Thoracic aorta (tissue), 2 donors: Measurements from ENCODE around the gene FAM3D. TPM values are rescaled to one million over a fixed set of nuclear protein-coding genes. Genes with fewer than 3 reads are reported as not detected.

Experiments used
- ATAC-seq: fragments of 150-250 bp; one replicate; pipeline ENCODE4 v1.8.0; 2017; ENCODE audit warnings: low read depth; ENCODE audit not compliant: insufficient number of reproducible peaks, low FRiP score
- DNase-seq: peaks from one replicate; pipeline ENCODE4 v3.0.0-alpha.2; 2020; ENCODE audit warnings: low spot score
- H3K27ac ChIP-seq, 2 donors: fragments of 200-600 bp; sonication (generic); 1 replicate in 1 of 2; 2 replicates in 1 of 2; pipeline ENCODE4 v1.5.1; 2016; ENCODE audit warnings: mild to moderate bottlenecking in 2 of 2, moderate library complexity in 2 of 2
- H3K27me3 ChIP-seq: fragments of 200-600 bp; sonication (generic); replicated peaks from 2 replicates; pipeline ENCODE4 v1.6.0; 2016; ENCODE audit warnings: mild to moderate bottlenecking; ENCODE audit not compliant: insufficient read depth
- H3K36me3 ChIP-seq: fragments of 200-600 bp; sonication (generic); one replicate; pipeline ENCODE4 v1.5.1; 2016
- H3K4me1 ChIP-seq, 2 donors: fragments of 200-600 bp; sonication (generic); 1 replicate in 1 of 2; 2 replicates in 1 of 2; pipeline versions ENCODE4 v1.5.1 to v1.6.0; 2016; ENCODE audit warnings: low read depth in 2 of 2, mild to moderate bottlenecking in 1 of 2; ENCODE audit not compliant: control insufficient read depth in 1 of 2
- H3K4me3 ChIP-seq: fragments of 200-600 bp; sonication (generic); 2 replicates; pipeline ENCODE4 v1.5.1; 2016; ENCODE audit warnings: mild to moderate bottlenecking
- H3K9me3 ChIP-seq: fragments of 200-600 bp; sonication (generic); 2 replicates; pipeline ENCODE4 v1.5.1; 2016
- CTCF ChIP-seq: fragments of 200-600 bp; sonication (generic); IDR thresholded peaks from one replicate; pipeline ENCODE4 v1.5.1; 2019; ENCODE audit warnings: antibody characterized with exemption
- total RNA-seq, 2 donors: library from RNA; depleted of rRNA; stranded (reverse); fragments of >200 nt; gene quantifications; one replicate each; pipeline versions ENCODE4 v1.1.0 to v1.2.3, GENCODE V29; 2016

FAM3D gene
- total RNA-seq, 2 donors from 2014 or later = not detected

GRCh38 chr3:58657036-58657520 lies 9.5 kb downstream of the FAM3D start:
- ATAC-seq (no peak), DNase-seq (no peak)
- no peak overlapping the region for H3K27ac ChIP-seq
- H3K27me3 ChIP-seq = no peaks in the 10 kb centered on the region
- H3K4me3 ChIP-seq = no peak overlapping the region
- no peaks in the 10 kb centered on the region for H3K36me3 ChIP-seq
- H3K9me3 ChIP-seq = no peaks in the 10 kb centered on the region
- no peaks in the 10 kb centered on the region for H3K4me1 ChIP-seq
- TF ChIP-seq CTCF = no peak

GRCh38 chr3:58656631-58657030 lies 9.9 kb downstream of the FAM3D start:
- no peaks in the 10 kb centered on the region for H3K27me3 ChIP-seq
- H3K27ac ChIP-seq = no peak overlapping the region
- no peaks in the 10 kb centered on the region for H3K36me3 ChIP-seq
- no peak overlapping the region for H3K4me3 ChIP-seq
- no peaks in the 10 kb centered on the region for H3K9me3 ChIP-seq
- ATAC-seq (no peak), DNase-seq (no peak)
- TF ChIP-seq CTCF = no peak
- no peaks in the 10 kb centered on the region for H3K4me1 ChIP-seq

- Histone ChIP-seq H3K27me3 (no peaks in the 10 kb centered on the region), H3K9me3 (no peaks in the 10 kb centered on the region), H3K4me3 (no peak overlapping the region), H3K27ac (no peak overlapping the region), H3K36me3 (no peaks in the 10 kb centered on the region), H3K4me1 (no peaks in the 10 kb centered on the region)
- no peak for ATAC-seq
- DNase-seq = no peak
- no peak for TF ChIP-seq CTCF
These were observed 12.1 kb downstream of the FAM3D start for GRCh38 chr3:58654466-58654865.

GRCh38 chr3:58652624-58653023 lies 13.9 kb downstream of the FAM3D start:
- no peak for ATAC-seq
- no peak for TF ChIP-seq CTCF
- Histone ChIP-seq H3K9me3 (no peaks in the 10 kb centered on the region), H3K4me1 (no peaks in the 10 kb centered on the region), H3K27me3 (no peaks in the 10 kb centered on the region), H3K27ac (no peak overlapping the region), H3K36me3 (no peaks in the 10 kb centered on the region), H3K4me3 (no peak overlapping the region)
- DNase-seq = no peak

GRCh38 chr3:58651276-58651675 lies 15.3 kb downstream of the FAM3D start:
- no peaks in the 10 kb centered on the region for H3K27me3 ChIP-seq
- no peak overlapping the region for H3K4me3 ChIP-seq
- no peaks in the 10 kb centered on the region for H3K4me1 ChIP-seq
- no peak overlapping the region for H3K27ac ChIP-seq
- DNase-seq = no peak
- TF ChIP-seq CTCF = no peak
- ATAC-seq = no peak
- no peaks in the 10 kb centered on the region for H3K36me3 ChIP-seq
- H3K9me3 ChIP-seq = no peaks in the 10 kb centered on the region
